NCI-H345 treated with DMSO at 0.1 percent for 48 hours (cell line): ENCODE measurements around the gene ABCB10.
"Not testable (repeated sequence)": the region's sequence is repeated elsewhere in the genome, so short reads cannot be mapped to it uniquely, and the experiment has no call there.

Experiments used
- DNase-seq: peaks from one replicate; lab custom pipeline; 2025; ENCODE audit not compliant: unreplicated experiment; lab: John Stamatoyannopoulos, UW

Gene ABCB10

DNA sequence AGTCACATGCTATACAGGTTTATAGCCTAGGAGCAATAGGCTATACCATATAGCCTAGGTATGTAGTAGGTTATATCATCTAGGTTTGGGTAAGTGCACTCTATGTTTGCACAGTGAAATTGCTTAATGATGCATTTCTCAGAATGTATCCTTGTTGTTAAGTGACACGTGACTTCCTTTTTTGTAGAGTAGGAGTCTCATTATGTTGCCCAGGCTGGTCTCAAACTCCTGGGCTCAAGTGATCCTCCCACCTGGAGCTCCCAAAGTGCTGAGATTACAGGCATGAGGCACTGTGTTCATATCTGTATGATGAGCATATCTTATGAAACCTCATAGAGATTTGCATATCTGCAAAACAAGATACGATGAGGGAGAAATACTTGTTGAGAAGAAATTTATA, 13.8 kb upstream of the ABCB10 start:
- DNase-seq = no peak

DNA sequence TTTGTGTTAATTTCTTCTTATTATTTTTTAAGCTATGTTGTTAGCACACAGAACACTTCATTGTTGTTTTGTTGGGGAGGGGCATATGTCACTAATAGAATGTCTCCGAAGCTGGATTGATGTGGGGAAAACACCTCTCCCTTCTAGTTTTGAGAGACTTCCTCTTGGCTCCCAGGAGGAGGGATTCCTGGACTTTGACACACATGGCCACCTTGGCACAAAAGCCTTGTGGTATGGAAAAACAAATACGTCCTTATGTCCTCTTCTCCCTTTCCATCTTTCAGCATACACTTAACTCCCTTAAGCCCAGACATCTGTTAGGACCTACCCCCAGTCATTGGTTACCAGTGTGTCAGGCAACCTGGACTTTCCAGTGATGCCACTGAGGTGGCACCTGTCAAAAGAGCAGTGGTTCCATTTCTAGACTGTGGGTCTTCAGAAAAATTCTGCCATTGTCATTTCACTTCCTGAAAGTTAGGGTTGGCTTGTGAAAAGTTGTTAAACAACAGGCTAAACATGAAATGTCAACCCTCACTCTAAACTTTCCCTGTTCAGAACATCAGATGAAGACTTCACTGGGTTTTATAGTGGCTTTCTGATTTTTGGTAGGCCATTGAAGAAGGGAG, 12.5 kb upstream of the ABCB10 start:
- DNase-seq = no peak

DNA sequence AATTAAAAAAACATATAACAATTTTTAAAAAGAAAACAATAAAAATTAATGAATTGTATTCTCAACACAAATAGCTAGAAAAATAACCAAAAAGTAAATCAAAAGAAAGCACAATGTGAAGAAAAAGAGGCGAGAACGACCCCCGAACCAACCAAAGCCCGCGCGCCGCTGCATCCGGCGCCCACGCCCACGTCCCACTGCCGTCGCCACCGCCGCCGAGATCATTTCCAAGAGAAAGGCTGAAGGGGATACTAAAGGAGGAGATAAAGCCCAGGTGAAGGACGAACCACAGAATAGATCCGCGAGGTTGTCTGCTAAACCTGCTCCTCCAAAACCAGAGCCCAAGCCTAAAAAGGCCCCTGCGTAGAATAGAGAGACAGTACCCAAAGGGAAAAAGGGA, 11.8 kb upstream of the ABCB10 start:
- no peak for DNase-seq

GRCh38 chr1:229567109-229567868, 8.8 kb upstream of the ABCB10 start:
- no peak for DNase-seq

DNA sequence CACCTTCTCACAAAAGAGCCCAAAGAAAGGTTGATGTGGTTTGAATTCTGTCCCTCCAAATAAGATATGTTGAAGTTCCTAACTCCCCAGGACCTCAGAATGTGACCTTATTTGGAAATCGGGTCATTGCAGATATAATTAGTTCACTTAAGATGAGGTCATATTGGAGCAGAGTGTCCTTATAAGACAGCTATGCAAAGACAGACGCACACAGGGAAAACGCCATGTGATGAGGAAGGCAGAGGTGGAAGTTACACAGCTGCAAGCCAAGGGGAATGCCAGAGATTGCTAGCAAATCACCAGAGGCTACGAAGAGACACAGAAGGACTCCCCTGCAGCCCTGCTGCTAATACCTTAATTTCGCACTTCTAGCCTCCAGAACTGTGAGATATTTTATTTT, 5.2 kb upstream of the ABCB10 start:
- no peak for DNase-seq

GRCh38 chr1:229563241-229563640, 4.7 kb upstream of the ABCB10 start:
- no peak for DNase-seq

DNA sequence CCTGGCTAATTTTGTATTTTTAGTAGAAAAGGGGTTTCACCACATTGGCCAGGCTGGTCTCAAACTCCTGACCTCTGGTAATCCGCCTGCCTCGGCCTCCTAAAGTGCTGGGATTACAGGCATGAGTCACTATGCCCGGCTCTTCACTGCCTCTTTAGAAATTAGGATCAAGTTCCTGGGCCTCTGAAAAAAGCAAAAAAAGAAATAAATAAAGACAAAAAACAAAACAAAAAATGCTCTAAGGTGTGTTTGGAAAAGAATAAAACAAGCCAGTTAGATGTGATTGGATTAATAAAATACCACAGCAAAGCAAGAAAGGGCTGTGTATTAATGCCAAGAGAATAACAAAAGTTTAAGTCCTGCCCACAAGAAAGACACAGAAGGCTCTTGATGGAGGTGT, 4.2 kb upstream of the ABCB10 start:
- DNase-seq = no peak

DNA sequence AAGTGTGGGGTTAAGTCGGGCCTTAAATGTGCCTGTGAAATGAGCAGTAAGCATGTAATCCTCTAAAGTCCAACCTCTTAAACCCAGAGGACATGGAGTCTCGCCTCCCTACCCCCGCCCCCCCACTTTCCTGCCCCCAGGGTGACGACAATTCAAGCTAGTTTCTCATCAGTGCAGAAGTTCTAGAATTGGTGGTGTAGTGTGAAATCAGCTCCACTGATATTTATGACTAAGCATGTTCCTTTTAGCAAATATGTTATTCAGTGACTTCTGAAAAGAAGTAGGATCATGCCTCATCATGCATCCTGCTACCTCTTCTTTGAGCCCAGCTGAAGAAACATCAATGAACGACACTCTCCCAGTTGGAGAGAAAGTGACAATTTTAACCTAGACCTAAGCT, 2.6 kb upstream of the ABCB10 start:
- DNase-seq = no peak

DNA sequence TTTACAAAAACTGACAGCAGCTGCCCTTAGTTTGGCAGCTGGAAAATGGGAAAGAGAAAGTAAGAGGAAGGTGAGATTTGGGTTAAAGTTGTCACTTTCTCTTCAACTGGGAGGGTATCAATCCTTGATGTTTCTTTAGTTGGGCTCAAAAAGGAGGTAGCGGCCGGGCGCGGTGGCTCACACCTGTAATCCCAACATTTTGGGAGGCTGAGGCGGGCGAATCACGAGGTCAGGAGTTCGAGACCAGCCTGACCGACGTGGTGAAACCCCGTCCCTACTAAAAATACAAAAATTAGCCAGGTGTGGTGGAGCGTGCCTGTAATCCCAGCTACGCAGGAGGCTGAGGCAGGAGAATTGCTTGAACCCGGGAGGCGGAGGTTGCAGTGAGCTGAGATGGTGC, 1.6 kb upstream of the ABCB10 start:
- DNase-seq = not testable (repeated sequence)

- not testable (repeated sequence) for DNase-seq
Measured at GRCh38 chr1:229559336-229559801, 862 bp upstream of the ABCB10 start.

GRCh38 chr1:229557913-229558414, 543 bp downstream of the ABCB10 start:
- no peak for DNase-seq

DNA sequence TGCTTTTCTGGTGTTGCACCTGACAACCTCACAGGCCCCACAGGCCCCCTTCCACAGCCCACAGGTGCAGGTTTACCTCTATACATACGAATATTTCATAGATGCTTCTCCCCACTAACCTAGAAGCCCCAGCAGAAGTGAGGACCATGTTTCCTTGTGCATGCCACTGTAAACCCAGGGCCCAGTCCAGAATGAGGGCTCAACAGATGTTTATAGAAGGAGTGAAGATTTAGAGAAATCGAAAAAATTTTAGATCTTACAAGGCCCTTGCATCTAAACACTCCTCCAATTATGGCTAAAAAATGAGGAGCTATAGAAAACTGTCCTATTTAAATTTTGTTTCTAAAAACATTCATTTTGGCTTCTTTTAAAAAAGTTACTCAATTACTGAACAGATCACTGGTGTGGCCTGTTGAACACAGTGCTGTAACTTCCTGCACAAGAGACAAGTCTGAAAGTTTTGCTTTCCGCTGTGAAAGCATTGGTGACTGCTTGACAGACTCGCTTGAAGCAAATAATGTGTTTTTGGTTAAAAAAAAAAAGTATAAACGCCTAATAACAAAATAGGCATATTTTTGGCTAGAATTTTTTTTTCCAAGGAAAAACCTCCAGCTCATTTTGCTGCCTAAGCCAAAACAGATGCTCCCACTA, 1.2 kb downstream of the ABCB10 start:
- DNase-seq = no peak

GRCh38 chr1:229554886-229555621, 3.5 kb downstream of the ABCB10 start:
- DNase-seq = no peak

DNA sequence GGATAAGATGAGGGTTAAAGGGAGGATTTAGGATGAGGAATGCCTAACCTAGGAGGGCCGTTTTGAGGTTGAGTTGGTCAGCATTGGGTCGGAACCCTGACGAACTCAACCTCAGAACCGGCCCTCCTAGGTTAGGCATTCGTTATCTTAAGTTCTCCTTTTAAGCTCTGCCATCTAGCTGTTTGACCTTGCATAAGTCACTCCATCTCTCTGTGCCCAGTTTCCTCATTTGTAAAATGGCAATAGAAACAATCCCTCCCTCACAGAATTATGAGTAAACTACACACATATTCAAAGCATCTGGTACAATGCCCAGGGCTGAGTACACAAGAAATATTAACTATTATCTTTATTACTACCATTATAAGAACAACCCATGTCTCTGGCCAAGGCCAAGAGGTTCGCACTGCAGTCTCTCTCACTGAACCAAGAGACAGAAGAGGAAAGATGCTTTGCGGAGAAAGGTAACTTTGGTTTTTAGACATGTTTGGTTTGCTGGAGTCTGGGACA, 4.8 kb downstream of the ABCB10 start:
- no peak for DNase-seq

DNA sequence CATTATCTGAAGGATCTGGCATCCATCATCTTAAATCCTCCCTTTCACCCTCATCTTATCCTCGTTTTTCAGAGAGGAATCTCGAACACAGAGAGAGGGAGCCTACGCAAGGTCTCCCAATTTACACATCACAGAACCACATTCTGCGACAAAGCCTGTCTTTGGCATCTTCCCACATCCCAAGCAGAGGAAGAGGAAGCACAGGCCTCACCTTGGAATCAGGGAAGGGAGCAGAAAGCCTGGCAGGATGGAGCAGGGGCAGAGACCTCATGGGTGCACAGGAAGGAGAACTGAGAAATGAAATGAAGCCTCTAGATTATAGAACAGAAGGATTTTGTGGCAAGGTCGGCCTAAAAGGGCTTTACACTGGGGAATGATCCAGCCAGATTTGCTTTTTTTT, 5.8 kb downstream of the ABCB10 start:
- no peak for DNase-seq

DNA sequence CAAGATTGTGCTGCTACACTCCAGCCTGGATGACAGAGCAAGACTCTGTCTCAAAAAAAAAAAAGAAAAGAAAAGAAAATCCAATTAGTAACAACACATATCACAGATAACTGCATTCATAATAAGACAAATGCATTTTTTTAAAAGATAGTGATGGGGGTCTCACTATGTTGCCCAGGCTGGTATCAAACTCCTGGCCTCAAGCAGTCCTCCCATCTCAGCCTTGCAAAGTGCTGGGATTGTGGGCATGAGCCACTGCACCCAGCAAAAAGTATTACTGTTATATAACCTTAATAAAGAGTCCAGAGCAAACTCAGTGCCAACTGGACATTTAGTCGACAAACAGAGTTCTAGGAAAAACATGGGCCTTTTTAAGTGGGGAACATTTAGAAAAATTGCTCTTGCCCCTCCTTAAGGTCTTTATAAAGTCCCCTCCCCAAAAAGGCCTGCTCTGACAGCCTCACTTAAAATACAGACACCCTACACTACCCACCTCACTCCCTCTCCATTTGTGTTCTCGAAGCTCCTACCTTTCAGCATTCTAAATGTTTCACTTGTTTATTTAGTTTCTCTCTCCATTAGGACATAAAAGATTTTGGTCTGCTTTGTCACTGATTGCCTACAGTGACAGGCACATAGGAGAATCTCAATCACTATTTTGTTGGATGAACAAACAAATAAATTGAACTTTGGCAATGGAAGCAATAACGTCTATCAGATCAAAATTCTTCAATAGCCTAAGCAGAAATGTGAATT, 7.5 kb downstream of the ABCB10 start:
- DNase-seq = no peak

DNA sequence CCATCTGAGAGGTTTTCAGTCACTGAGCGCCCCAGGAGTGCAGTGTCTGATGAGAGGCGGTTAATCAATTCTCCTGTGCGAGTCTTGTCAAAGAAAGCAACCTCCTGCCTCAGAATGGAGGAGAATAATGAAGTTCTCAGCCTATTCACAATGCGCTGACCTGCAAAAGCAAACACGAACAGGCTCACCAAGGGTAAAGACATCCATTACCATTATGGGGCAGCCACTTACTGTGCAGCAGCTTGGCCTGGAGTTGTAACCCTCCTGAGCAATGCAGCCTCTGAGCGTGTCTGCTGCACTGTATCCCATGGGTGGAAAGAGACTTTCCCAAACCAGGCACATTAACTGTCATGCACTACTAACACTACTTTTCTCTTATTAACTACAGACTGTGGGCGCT, 11.0 kb downstream of the ABCB10 start:
- no peak for DNase-seq

DNA sequence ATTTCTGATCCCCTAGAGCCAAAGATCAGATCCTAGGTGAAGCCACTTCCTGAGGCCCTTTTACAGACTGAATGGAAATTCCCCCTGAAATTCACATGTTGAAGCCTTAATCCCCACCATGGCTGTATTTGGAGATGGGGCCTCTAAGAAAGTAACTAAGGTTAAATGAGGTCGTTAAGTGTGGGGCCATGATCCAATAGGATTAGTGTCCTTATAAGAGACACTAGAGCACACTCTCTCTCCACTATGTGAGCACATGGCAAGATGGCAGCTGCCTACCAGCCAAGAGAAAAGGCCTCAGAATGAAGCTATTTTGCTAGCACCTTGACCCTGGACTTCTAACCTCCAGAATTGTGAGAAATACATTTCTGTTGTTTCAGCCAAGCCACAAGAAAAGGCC, 13.9 kb downstream of the ABCB10 start:
- no peak for DNase-seq

GRCh38 chr1:229539863-229540506, 18.5 kb downstream of the ABCB10 start:
- no peak for DNase-seq

DNA sequence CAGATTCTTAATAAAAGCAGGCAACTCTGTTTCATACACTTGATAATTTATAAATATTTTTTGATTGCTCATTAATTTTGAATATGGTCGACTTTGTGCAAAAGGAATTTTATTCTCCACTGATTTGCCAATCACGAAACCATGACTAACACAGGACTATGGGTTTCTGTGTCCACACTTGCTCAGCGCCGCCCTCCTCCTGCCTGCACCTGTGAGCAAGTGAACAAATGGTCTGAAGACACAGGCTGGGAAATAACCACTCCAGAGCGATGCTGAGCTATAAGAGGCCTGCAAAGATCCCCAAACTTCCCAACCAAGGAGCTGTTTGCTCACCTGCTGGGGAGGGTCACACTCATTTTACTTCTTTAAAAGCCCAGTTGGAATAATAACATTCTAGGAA, 19.6 kb downstream of the ABCB10 start:
- no peak for DNase-seq
